Activated CD4-positive, alpha-beta T cell treated with anti-CD3 and anti-CD28 coated beads, Interleukin-2, Interleukin-6, amounts not matched to agents 100 ng/mL and 50 ng/mL, durations not matched to agents 16 hours and 8 hours (primary cell): ENCODE measurements around the gene AIFM1.

Experiments
- DNase-seq: peaks from one replicate; pipeline ENCODE4 v3.0.0-alpha.2; 2020

The AIFM1 gene

GRCh38 chrX:130167040-130167439 lies 1.4 kb upstream of the AIFM1 start:
- no peak for DNase-seq

GRCh38 chrX:130166503-130166777 lies 799 bp upstream of the AIFM1 start:
- DNase-seq = no peak

- peak; percentile 23 for DNase-seq
Observed at GRCh38 chrX:130165181-130165702, 399 bp downstream of the AIFM1 start.

GRCh38 chrX:130163398-130163797 lies 2.2 kb downstream of the AIFM1 start:
- DNase-seq = no peak

GRCh38 chrX:130162094-130162735 lies 3.4 kb downstream of the AIFM1 start:
- DNase-seq = no peak

- no peak for DNase-seq
Observed at GRCh38 chrX:130159776-130160175, 5.9 kb downstream of the AIFM1 start.

GRCh38 chrX:130158311-130158710 lies 7.3 kb downstream of the AIFM1 start:
- no peak for DNase-seq

- no peak for DNase-seq
Observed at GRCh38 chrX:130155564-130155963, 10.1 kb downstream of the AIFM1 start.

- DNase-seq = no peak
Observed at GRCh38 chrX:130147631-130148030, 18.0 kb downstream of the AIFM1 start.

GRCh38 chrX:130145123-130145522 lies 20.5 kb downstream of the AIFM1 start:
- no peak for DNase-seq

GRCh38 chrX:130144509-130144908 lies 21.1 kb downstream of the AIFM1 start:
- DNase-seq = no peak

GRCh38 chrX:130139474-130140201 lies 26.0 kb downstream of the AIFM1 start:
- no peak for DNase-seq

GRCh38 chrX:130136961-130137360 lies 28.7 kb downstream of the AIFM1 start:
- no peak for DNase-seq

- DNase-seq = no peak
Observed at GRCh38 chrX:130136496-130136895, 29.1 kb downstream of the AIFM1 start.

- no peak for DNase-seq
Observed at GRCh38 chrX:130130990-130131389, 34.7 kb downstream of the AIFM1 start.

GRCh38 chrX:130125091-130125874 lies 40.4 kb downstream of the AIFM1 start:
- no peak for DNase-seq

- no peak for DNase-seq
Observed at GRCh38 chrX:130124577-130124976, 41.1 kb downstream of the AIFM1 start.

- no peak for DNase-seq
Observed at GRCh38 chrX:130121505-130121800, 44.2 kb downstream of the AIFM1 start.

GRCh38 chrX:130120746-130121504 lies 44.7 kb downstream of the AIFM1 start:
- DNase-seq = peak; percentile 76

GRCh38 chrX:130120321-130120731 lies 45.3 kb downstream of the AIFM1 start:
- no peak for DNase-seq

GRCh38 chrX:130119312-130119898 lies 46.2 kb downstream of the AIFM1 start:
- no peak for DNase-seq

GRCh38 chrX:130118441-130119311 lies 47.0 kb downstream of the AIFM1 start:
- peak; percentile 37 for DNase-seq
